Mucosa of descending colon (tissue), 3 donors: Measurements from ENCODE around the gene ZNF772. TPM values are rescaled to one million over a fixed set of nuclear protein-coding genes. Genes with fewer than 3 reads are reported as not detected.

Source experiments
- ATAC-seq: fragments of 200-7000 bp; cut with Tn5 transposase; one replicate; pipeline ENCODE4 v1.9.1; 2020; ENCODE audit warnings: mild to moderate bottlenecking, moderate library complexity
- DNase-seq, 3 donors: peaks; one replicate each; pipeline ENCODE4 v3.0.0-alpha.2; 2020
- H3K36me3 ChIP-seq: fragments of 200-600 bp; one replicate; pipeline ENCODE4 v1.8.0; 2021; ENCODE audit warnings: low read depth, mild to moderate bottlenecking
- H3K4me1 ChIP-seq: fragments of 200-600 bp; one replicate; pipeline ENCODE4 v1.8.0; 2021; ENCODE audit warnings: low read depth, mild to moderate bottlenecking
- H3K4me3 ChIP-seq: fragments of 200-600 bp; one replicate; pipeline ENCODE4 v1.8.0; 2021; ENCODE audit warnings: mild to moderate bottlenecking
- H3K9me3 ChIP-seq: fragments of 200-600 bp; one replicate; pipeline ENCODE4 v1.8.0; 2021; ENCODE audit warnings: mild to moderate bottlenecking
- CTCF ChIP-seq: fragments of 200-600 bp; IDR thresholded peaks from one replicate; pipeline ENCODE4 v1.8.0; 2022; ENCODE audit warnings: antibody characterized with exemption, mild to moderate bottlenecking
- intact Hi-C, 2 donors: fragments of 100-400 bp; cut with DNase I in 1 of 2; cut with micrococcal nuclease in 1 of 2; formaldehyde crosslinking; loops; one replicate each; pipeline versions ENCODE4 v1.11.0 to v1.11.1; 2022; cut with DNase I, micrococcal nuclease
- total RNA-seq, 3 donors: library from RNA; stranded (reverse); fragmentation: NEBNext Ultra II Directional in 2 of 3; extraction: Animal tissue kit (Norgen Biotek cat#: 25700) in 2 of 3; gene quantifications; one replicate each; pipeline versions ENCODE4 v1.2.1 to v1.2.4, GENCODE V29; 2021 to 2023
- donor health status: DM: no; HTN: no; CAD: no; lungs with moderate emphysema.
- donor health status: DM: no; HTN: no; CAD: no.
- donor health status: DM: no; HTN: yes; CAD: no.

ZNF772 gene
- total RNA-seq, 3 donors from 2014 or later: 2.9 to 10.0 (median 5.9) TPM

GRCh38 chr19:57443121-57443696, 34.2 kb downstream of the ZNF772 start:
- DNase-seq: no peak
- intact Hi-C loops: no loop called here
- ATAC-seq: no peak
- H3K4me3 ChIP-seq: no peak overlapping the region
- no peaks in the 10 kb centered on the region for H3K36me3 ChIP-seq
- H3K9me3 ChIP-seq: peaks cover 85% of the 10 kb centered on the region
- no peak for TF ChIP-seq CTCF
- H3K4me1 ChIP-seq: no peaks in the 10 kb centered on the region

GRCh38 chr19:57441979-57442752, 35.2 kb downstream of the ZNF772 start:
- no peak for TF ChIP-seq CTCF
- Histone ChIP-seq H3K36me3 (no peaks in the 10 kb centered on the region), H3K4me1 (no peaks in the 10 kb centered on the region), H3K9me3 (peaks cover 77% of the 10 kb centered on the region), H3K4me3 (no peak overlapping the region)
- no peak for ATAC-seq
- intact Hi-C loops: no loop called here
- no peak for DNase-seq

GRCh38 chr19:57438925-57439324, 38.4 kb downstream of the ZNF772 start:
- intact Hi-C loops: no loop called here

GRCh38 chr19:57437931-57438330, 39.4 kb downstream of the ZNF772 start:
- intact Hi-C loops: no loop called here
- ATAC-seq (no peak), DNase-seq (no peak)
- peaks cover 11% of the 10 kb centered on the region for H3K4me1 ChIP-seq
- TF ChIP-seq CTCF: no peak
- H3K4me3 ChIP-seq: no peak overlapping the region
- no peaks in the 10 kb centered on the region for H3K36me3 ChIP-seq
- peaks cover 38% of the 10 kb centered on the region for H3K9me3 ChIP-seq

More at GRCh38 chr19:57438925-57439324, 38.4 kb downstream of the ZNF772 start:
- TF ChIP-seq CTCF: no peak
- no peak for ATAC-seq
- DNase-seq: no peak
- Histone ChIP-seq H3K4me1 (peaks cover 11% of the 10 kb centered on the region), H3K36me3 (no peaks in the 10 kb centered on the region), H3K4me3 (no peak overlapping the region), H3K9me3 (peaks cover 48% of the 10 kb centered on the region)

- peaks cover 11% of the 10 kb centered on the region for H3K4me1 ChIP-seq
- TF ChIP-seq CTCF: no peak
- no peaks in the 10 kb centered on the region for H3K36me3 ChIP-seq
- no peak overlapping the region for H3K4me3 ChIP-seq
- ATAC-seq (no peak), DNase-seq (no peak)
- peaks cover 25% of the 10 kb centered on the region for H3K9me3 ChIP-seq
- intact Hi-C loops: no loop called here
Observed at GRCh38 chr19:57436417-57436816, 40.9 kb downstream of the ZNF772 start.
